ENCODE data around the gene RNF123. TPM values are rescaled to one million over a fixed set of nuclear protein-coding genes. Genes with fewer than 3 reads are reported as not detected.

Gene RNF123
- total and polyA plus RNA-seq, 10 of the 15 experiments (the other 5 are each of a cell fraction or from before 2014, with no cell fraction given): 4.2 to 31.5 (median 17.6) TPM

DNA sequence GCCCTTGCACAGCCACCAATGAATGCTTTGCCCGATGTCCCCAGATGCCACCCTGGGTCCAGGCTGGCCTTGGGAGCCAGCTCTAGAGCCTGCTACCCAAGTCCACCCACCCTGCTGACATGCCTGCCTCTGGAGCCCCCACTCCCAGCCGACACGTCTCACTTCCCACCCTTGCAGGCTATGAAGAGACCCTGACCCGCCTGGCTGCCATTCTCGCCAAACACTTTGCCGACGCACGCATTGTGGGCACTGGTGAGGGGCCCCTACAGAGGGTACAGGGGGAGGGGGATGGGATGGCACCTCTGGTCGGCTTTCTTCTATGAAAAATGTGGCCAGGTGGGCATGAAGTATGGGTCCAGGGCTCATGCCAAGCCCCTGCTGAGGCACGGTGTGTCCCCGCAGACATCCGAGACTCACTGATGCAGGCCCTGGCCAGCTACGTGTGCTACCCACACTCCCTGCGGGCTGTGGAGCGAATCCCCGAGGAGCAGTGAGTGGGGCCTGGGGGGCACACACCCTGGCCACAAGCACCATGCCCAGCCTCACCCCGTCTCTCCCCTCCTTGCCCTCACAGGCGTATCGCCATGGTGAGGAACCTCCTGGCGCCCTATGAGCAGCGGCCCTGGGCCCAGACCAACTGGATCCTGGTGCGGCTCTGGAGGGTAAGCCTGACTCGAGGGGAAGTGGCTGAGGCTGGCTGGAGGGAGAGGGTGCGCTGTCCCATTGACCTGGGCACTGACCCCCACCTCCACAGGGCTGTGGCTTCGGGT is 24.2 kb downstream of the RNF123 start (continued):
- TF ChIP-seq IRF3 (IDR thresholded peaks at IDR 0.05): no peak
- no peak for TF ChIP-seq RELB (IDR thresholded peaks at IDR 0.05; ENCODE audit: low read depth)
- no peak for TF ChIP-seq ZNF384 (IDR thresholded peaks at IDR 0.05; ENCODE audit: borderline replicate concordance, low read depth, low read length)
- TF ChIP-seq ATF7 (IDR thresholded peaks at IDR 0.05; ENCODE audit: low read depth): no peak
- no peak for TF ChIP-seq PML (IDR thresholded peaks at IDR 0.05; ENCODE audit: low read length)
- no peak for TF ChIP-seq RB1 (IDR thresholded peaks at IDR 0.05; ENCODE audit: borderline replicate concordance)
- no peak for TF ChIP-seq TCF3 (IDR thresholded peaks at IDR 0.05; ENCODE audit: borderline replicate concordance, insufficient read depth, low read depth, low read length)
- TF ChIP-seq TCF7 (IDR thresholded peaks at IDR 0.05; ENCODE audit: borderline replicate concordance): no peak
- TF ChIP-seq SUPT20H (IDR thresholded peaks at IDR 0.05; ENCODE audit: borderline replicate concordance, control insufficient read depth, low read depth, low read length): no peak
